GM21737 (cell line): ENCODE data around the gene NUCB1.
"Not testable (repeated sequence)": the region's sequence is repeated elsewhere in the genome, so short reads cannot be mapped to it uniquely, and the experiment has no call there.

Source experiments
- ATAC-seq: cut with Tn5 transposase; IDR thresholded peaks from one replicate; pipeline ENCODE4 v1.9.1; 2021; ENCODE audit warnings: mild to moderate bottlenecking, moderate library complexity; ENCODE audit not compliant: unreplicated experiment

NUCB1 gene

DNA sequence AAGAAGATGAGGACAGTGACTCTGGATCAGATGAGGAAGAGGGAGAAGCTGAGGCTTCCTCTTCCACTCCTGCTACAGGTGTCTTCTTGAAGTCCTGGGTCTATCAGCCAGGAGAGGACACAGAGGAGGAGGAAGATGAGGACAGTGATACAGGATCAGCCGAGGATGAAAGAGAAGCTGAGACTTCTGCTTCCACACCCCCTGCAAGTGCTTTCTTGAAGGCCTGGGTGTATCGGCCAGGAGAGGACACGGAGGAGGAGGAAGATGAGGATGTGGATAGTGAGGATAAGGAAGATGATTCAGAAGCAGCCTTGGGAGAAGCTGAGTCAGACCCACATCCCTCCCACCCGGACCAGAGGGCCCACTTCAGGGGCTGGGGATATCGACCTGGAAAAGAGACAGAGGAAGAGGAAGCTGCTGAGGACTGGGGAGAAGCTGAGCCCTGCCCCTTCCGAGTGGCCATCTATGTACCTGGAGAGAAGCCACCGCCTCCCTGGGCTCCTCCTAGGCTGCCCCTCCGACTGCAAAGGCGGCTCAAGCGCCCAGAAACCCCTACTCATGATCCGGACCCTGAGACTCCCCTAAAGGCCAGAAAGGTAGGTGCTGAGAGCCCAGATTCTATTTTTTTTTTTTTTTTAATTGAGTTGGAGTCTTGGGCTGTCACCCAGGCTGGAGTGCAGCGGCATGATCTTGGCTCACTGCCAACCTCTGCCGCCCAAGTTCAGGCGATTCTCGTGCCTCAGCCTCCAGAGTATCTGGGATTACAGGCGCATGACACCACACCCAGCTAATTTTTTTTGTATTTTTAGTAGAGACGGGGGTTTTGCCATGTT lies 25.6 kb upstream of the NUCB1 start:
- ATAC-seq: no peak

DNA sequence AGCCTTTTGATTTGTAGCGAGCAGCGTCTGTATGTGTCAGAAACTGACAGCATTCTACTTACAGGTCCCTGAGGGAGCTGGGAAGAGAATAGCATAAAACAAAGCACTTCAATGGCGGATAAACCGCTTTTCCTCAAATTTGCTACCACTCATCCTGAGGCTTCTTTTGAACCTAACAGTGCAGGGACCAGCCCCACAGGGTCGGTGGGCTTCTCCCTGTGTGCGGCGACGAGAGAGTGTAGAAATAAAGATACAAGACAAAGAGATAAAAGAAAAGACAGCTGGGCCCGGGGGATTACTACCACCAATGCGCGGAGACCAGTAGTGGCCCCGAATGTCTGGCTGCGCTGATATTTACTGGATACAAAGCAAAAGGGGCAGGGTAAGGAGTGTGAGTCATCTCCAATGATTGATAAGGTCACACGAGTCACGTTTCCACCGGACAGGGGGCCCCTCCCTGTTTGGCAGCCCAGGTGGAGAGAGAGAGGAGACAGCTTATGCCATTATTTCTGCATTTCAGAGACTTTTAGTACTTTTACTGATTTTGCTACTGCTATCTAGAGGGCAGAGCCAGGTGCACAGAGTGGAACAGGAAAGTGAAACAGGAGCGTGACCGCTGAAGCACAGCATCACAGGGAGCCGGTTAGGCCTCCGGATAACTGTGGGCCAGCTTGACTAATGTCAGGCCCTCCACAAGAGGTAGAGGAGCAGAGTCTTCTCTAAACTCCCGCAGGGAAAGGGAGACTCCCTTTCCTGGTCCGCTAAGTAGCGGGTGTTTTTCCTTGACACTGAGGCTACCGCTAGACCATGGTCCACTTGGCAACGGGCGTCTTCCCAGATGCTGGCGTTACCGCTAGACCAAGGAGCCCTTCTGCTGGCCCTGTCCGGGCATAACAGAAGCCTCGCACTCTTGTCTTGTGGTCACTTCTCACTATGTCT lies 23.8 kb upstream of the NUCB1 start:
- not testable (repeated sequence) for ATAC-seq

DNA sequence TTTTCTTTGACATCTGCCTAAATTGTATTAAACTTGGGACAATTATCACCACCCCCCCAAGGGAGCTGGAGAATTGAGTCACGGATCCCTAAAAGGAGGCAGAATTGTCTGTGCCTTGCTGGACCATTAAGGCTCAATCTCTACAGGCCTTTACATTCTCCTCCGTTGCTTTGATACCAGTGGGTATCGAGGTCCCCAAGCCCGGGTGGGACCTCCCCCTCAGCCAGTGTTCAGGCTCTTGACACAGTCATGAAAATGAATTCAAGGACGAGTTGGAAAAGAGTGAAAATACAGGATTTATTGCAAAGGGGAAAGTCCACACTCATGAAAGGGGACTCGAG lies 22.3 kb upstream of the NUCB1 start:
- ATAC-seq: no peak

DNA sequence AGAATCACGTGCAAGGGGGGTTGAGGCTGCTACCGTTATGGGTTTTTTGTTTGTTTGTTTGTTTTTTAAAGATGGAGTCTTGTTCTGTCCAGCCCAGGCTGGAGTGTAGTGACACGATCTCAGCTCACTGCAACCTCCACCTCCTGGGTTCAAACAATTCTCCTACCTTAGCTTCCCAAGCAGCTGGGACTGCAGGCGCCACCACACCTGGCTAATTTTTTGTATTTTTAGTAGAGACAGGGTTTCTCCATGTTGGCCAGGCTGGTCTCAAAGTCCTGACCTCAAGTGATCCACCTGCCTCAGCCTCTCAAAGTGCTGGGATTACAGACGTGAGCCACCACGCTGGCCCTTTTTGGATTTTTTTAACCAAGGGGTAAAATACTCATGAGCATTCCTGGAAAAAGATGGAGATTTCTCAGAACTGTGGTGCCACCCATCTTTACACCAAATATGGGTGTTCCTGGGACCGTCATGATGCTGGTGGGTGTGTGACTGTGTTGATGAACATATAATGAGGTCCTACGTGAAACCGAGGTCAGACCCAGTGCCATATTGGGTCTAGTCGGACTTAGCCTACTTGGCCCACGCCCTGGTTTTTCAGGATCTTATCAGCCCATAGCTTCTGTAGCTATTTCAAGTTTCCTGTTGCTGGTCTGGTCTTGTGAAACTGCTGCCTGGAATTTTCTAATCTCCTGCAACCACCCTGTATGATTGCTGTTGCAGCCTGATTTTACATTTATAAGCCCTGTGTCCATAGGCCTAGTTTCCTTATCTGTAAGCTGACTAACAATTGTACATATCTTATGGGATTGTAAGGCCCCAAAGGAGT lies 21.7 kb upstream of the NUCB1 start:
- ATAC-seq: no peak

DNA sequence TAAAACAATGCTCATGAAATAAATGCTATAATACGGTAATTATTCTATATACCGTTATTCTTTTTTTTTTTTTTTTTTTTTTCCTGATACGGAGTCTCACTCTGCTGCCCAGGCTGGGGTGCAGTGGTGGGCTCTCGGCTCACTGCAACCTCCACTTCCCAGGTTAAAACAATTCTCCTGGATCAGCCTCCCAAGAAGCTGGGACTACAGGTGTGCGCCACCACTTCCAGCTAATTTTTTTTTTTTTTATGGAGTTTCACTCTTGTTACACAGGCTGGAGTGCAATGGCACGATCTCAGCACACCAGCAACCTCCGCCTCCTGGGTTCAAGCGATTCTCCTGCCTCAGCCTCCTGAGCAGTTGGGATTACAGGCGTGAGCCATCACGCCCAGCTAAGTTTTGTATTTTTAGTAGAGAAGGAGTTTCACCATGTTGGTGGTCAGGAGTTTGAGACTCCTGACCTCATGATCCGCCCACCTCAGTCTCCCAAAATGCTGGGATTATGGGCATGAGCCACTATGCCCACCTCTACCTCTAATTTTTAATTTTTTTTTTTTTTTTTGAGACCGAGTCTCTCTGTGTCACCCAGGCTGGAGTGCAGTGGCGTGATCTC lies 21.0 kb upstream of the NUCB1 start:
- ATAC-seq: no peak

DNA sequence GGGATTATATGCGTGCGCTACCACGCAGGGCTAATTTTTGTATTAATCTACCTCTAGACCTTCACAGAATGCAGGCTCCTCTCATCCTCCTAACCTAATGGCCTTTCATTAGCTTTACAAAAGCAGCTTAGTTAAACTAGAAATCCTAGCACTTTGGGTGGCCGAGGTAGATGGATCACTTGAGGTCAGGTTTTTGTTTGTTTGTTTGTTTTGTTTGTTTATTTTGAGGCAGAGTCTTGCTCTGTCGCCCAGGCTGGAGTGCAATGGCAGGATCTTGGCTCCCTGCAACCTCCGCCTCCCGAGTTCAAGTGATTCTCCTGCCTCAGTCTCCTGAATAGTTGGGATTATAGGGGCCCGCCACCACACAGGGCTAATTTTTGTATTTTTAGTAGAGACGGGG lies 20.4 kb upstream of the NUCB1 start:
- ATAC-seq: not testable (repeated sequence)

DNA sequence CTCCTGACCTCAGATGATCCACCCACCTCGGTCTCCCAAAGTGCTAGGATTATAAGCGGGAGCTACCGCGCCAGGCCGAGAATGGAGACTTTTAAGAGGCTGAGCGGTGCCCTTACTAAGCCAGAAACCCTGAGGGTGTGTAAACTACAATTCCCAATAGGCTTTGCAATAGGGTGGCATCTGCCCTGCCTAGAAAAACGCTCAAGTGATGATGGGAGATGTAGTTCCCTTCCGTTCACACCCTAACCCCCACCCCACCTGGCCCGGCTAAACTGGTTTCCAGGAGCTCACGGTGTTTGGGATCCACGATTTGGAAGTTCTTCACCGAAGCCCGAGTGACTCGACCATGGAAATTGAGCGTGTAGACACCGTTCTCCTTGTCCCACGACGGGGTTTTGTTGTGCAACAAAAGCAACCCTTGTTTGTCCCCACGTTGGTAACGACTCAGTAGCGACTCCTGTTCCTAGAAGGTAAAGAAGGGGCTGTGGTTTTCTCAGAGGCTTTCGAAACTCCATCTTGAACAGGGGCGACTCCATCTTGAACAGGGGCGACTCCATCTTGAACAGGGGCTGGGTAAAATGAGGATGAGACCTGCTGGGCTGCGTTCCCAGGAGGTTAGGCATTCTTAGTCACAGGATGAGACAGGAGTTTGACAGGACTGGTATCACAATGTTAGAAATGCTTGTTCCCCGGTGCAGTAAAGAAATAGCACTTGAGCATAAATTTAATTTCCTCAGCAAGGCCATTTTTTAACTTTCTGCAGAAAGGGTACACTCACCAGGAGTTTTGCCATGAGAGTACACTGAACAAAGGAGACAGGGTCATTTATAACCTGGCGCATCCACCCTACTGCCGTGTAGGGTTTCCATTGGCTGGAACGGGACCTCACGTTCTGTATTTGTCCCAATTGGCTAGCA lies 18.1 kb upstream of the NUCB1 start:
- ATAC-seq: no peak

DNA sequence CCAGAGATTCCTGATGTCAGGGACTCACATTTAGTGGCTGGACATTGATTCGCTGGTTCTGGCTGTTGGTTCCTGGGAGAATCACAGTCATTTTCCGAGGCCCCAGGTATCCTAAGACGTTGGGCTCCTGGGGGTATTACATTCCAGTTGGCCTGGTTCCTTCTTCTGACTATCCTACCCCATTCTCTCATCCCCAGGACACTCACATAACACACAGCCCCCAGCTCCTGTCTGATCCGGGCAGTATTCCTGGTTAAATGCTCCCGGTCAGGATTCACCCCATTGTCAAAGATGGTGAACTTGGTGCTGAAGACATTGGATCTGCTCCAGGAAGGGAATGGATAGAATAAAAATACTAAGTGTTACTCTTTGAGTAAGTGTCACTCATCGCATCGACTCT lies 16.4 kb upstream of the NUCB1 start:
- no peak for ATAC-seq

DNA sequence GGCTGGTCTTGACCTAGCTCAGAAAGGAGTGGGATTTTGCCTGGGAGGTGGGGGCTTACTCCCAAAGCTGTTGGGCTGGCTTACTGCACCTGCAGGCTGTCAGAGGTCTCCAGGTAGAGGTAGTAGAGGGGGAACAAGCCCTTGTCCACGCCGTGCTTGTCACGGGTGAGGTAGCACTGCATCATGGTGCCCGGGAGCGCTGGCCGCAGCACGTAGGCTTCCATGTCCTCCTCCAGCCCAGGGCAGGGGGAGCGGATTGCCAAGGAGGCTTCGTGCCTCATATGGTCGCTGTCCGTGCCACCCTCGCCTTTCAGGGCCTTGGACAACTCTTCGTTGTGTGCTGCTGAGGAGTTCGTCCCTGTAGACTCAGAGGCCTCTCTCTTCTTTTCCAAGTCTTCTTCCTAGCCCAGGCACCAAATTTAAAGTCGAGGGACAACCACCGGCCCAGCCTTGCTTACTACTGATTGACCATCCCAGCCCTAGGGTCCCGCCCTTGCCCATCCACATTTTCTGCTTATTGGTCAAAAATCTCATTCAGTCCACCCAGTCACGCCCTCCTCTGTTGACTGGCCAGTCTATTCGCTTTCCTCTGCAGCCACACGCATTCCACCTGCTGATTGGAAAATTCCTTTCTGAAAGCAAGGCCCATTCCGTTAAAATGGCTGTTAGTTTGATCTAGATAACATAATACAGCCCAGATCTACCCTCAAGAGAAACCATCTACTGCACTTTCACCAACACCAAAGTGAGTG lies 12.1 kb upstream of the NUCB1 start:
- no peak for ATAC-seq

DNA sequence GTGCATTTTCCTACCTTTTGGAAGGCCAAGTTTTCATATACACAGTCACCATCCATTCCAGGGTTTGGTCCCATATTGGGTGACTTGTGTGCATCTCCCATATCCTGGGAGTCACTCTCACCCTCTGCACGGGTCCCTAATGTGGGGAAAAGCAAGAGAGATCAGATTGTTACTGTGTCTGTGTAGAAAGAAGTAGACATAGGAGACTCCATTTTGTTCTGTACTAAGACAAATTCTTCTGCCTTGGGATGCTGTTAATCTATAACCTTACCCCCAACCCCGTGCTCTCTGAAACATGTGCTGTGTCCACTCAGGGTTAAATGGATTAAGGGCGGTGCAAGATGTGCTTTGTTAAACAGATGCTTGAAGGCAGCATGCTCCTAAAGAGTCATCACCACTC lies 10.6 kb upstream of the NUCB1 start:
- not testable (repeated sequence) for ATAC-seq

DNA sequence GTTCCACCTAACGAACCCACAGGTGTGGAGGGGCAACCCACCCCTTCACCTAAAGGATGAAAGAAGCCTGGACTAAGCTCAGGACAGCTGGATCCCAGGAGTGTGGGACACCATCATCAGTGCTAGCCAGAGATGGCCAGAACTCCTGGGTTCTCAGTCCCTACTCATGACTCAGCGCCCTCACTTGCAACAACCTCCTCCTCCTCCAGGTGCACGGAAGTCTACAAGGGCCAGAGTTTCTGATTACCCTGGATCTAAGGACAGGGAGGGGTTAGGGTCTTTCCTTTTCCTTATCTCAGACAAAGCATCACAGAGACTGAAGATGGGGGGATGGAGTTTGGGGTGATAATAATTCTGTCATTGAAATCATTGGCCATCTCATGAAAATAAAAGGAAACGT lies 9.6 kb upstream of the NUCB1 start:
- ATAC-seq: no peak

DNA sequence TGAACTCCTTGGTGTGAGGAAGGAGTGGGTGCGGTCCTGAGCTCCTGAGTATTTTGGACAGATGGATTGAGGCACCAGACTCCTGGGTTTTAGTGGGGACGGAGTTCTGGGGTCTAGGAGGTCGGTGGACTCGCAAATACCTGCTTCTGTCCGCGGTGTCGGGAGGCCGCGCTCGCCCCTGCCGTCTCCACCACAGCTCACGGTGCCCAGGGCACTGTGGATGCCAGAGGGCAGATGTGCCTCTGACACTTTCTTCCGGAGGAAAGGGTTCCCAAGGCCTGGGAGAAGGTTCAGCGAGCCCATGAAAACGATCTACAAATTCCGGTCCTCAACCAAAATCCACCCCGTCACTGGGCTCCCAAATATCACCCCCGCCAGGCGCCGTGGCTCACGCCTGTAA lies 4.9 kb upstream of the NUCB1 start:
- ATAC-seq: no peak

DNA sequence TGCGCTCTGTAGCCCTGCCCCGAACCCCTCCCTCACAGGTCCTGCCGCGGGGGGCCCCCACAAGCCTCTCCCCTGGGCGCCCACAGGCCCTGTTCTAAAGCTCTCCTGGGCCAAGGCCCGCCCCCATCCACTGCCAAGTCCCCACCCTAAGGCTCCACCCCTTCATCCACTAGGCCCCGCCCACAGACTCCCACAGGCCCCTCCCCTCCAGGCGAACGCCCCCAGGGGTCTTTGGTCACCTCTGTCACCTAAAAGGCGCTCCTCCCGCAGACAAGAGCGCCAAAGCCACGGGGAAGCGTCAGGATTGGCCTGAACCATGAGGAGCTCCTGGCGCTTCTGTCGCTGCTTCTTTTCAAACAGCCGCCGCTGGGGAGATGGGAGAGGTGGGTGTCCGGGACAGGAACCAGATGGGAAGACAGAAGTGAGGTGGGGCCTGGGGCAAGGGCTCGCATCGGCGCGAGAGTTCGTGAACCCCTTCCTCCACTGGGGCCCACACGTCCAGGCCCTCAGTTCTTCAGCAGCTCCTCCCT lies 3.9 kb upstream of the NUCB1 start:
- no peak for ATAC-seq

DNA sequence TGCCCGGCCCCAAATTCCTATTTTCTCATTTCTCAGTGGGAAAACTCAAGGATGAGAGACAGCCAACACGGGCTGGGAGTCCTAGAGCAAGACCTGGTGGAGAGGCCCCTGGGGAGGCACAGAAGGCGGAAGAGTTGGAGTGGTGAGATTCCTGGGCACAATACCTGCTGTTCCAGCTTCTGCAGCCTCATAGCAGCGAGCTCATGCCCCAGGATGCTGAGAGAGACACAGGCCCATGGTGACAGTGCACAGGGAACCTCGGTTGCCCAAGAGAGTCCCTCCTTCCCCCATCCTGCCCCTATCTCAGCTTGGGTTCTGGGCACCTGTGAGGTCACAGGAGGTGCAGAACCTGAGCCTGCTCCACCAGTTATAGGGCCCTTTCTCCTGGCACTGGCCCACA lies 2.9 kb upstream of the NUCB1 start:
- ATAC-seq: no peak

DNA sequence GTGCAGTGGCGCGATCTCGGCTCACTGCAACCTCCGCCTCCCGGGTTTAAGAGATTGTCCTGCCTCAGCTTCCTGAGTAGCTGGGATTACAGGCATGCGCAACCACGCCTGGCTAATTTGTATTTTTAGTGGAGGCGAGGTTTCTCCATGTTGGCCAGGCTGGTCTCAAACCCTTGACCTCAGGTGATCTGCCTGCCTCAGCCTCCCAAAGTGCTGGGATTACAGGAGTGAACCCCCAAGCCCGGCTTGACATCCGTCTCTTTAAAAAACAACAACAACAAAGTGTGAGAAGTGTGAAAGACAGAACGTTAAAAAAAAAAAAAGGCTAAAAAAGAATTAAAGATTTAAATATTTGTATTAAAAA lies 744 bp upstream of the NUCB1 start:
- ATAC-seq: not testable (repeated sequence)

DNA sequence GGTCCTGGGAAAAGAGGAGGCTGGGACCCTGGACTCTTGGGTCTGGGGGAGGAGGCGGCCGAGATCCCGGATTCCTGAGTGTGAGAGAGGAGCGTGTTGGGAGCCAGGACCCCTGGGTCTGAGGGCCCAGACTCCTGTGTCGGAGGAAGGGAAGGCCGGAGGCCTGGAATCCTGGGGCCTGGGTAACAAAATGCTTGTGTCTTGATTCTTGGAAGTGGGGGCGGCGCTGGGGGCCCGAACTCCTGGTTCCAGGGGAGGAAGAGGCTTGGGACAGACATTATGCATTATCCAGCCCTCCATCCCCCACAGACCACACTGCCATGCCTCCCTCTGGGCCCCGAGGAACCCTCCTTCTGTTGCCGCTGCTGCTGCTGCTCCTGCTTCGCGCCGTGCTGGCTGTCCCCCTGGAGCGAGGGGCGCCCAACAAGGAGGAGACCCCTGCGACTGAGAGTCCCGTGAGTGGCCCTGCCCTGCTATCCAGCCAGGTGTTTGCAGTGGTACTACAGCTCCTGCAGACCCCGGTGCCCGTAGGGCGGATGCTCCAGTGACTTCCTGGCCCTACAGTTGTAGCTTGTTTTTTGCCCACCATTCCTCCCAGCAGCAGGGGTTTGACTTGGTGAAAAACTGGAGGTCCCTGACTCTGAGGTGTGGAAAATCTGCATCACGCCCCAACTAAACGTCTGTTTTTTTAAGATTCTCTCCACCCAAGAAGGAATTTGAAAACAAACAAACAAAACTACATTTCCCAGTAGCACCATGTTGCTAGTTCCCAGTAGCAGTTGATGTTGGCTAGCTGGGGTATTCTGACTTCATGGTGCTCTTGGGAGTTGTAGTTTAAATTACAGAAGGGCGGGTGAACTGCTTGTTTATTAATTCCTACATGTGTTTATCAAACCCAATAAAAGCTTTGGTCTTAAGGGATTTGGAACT lies 630 bp downstream of the NUCB1 start:
- ATAC-seq: no peak

DNA sequence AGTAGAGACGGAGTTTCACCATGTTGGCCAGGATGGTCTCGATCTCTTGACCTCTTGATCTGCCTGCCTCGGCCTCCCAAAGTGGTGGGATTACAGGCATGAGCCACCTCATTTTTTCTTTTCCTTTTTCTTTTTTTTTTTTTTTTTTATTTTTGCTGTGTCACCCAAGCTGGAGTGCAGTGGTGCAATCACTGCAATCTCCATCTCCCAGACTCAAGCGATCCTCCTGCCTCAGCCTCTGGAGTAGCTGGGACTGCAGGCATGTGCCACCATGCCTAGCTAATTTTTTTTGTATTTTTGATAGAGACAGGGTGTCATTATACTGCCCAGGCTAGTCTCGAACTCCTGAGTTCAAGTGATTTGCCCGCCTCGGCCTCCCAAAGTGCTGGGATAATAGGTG lies 2.2 kb downstream of the NUCB1 start:
- not testable (repeated sequence) for ATAC-seq

DNA sequence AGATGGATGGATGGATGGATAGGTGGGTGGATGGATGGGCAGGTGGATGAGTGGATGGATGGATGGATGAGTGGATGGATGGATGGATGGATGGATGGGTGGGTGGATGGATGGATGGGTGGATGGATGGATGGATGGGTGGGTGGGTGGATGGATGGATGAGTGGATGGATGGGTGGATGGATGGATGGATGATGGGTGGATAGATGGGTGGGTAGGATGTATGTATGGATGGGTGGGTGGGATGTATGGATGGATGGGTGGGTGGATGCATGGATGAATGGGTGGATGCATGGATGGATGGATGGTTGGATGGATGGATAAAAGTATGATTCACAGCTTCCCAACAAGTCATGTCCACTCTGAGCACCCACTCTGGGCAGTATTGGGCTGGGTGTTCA lies 3.7 kb downstream of the NUCB1 start:
- ATAC-seq: not testable (repeated sequence)
